Astrocyte (in vitro differentiated cells and primary cell): Measurements from ENCODE around the gene OSBPL3. TPM values are rescaled to one million over a fixed set of nuclear protein-coding genes. Genes with fewer than 3 reads are reported as not detected.

ENCODE experiments used
- DNase-seq: peaks from one replicate; pipeline ENCODE4 v3.0.0-alpha.2; 2010; ENCODE audit warnings: low read depth
- FAIRE-seq: peaks from 2 replicates; lab custom pipeline; 2011; peaks lifted over from hg19 to GRCh38; lab: Jason Lieb, UNC
- H2AFZ ChIP-seq: 2 replicates; pipeline ENCODE4 v1.6.0; 2012; ENCODE audit warnings: low read depth, low read length, inconsistent platforms
- H3K27ac ChIP-seq: 2 replicates; pipeline ENCODE4 v1.5.1; 2011; ENCODE audit warnings: low read depth, low read length, inconsistent platforms
- H3K27me3 ChIP-seq: 2 replicates; pipeline ENCODE4 v1.6.0; 2011; ENCODE audit warnings: low read length, inconsistent platforms; ENCODE audit not compliant: insufficient read depth
- H3K36me3 ChIP-seq: 2 replicates; pipeline ENCODE4 v1.5.1; 2011; ENCODE audit warnings: low read length, inconsistent platforms; ENCODE audit not compliant: insufficient read depth
- H3K4me1 ChIP-seq: 2 replicates; pipeline ENCODE4 v1.5.1; 2011; ENCODE audit warnings: low read length, inconsistent platforms; ENCODE audit not compliant: insufficient read depth
- H3K4me2 ChIP-seq: 2 replicates; pipeline ENCODE4 v1.6.0; 2012; ENCODE audit warnings: low read length, inconsistent platforms
- H3K4me3 ChIP-seq: 2 replicates; pipeline ENCODE4 v1.5.1; 2011; ENCODE audit warnings: low read depth, mild to moderate bottlenecking, low read length, inconsistent platforms; ENCODE audit not compliant: insufficient read depth
- H3K79me2 ChIP-seq: 2 replicates; pipeline ENCODE4 v1.6.0; 2012; ENCODE audit warnings: mild to moderate bottlenecking, low read length, inconsistent platforms; ENCODE audit not compliant: insufficient read depth
- H3K9ac ChIP-seq: 2 replicates; pipeline ENCODE4 v1.6.0; 2012; ENCODE audit warnings: mild to moderate bottlenecking, low read length, inconsistent platforms
- H3K9me3 ChIP-seq: 2 replicates; pipeline ENCODE4 v1.5.1; 2012; ENCODE audit warnings: low read depth, mild to moderate bottlenecking, low read length, inconsistent platforms; ENCODE audit not compliant: insufficient read depth
- H4K20me1 ChIP-seq: 2 replicates; pipeline ENCODE4 v1.6.0; 2012; ENCODE audit warnings: low read length, inconsistent platforms; ENCODE audit not compliant: insufficient read depth
- H3K27ac Mint-ChIP-seq: one replicate; pipeline ENCODE4 v1.8.0; 2021; ENCODE audit warnings: mild to moderate bottlenecking, mixed read lengths; ENCODE audit not compliant: unreplicated experiment
- H3K27me3 Mint-ChIP-seq: one replicate; pipeline ENCODE4 v1.8.0; 2021; ENCODE audit warnings: low read depth, mixed read lengths; ENCODE audit not compliant: unreplicated experiment
- H3K36me3 Mint-ChIP-seq: one replicate; pipeline ENCODE4 v1.8.0; 2021; ENCODE audit warnings: low read depth, mixed read lengths; ENCODE audit not compliant: unreplicated experiment
- H3K4me1 Mint-ChIP-seq: one replicate; pipeline ENCODE4 v1.8.0; 2021; ENCODE audit warnings: low read depth, mixed read lengths; ENCODE audit not compliant: unreplicated experiment
- H3K4me3 Mint-ChIP-seq: one replicate; pipeline ENCODE4 v1.8.0; 2021; ENCODE audit warnings: mild to moderate bottlenecking, moderate library complexity, mixed read lengths; ENCODE audit not compliant: unreplicated experiment
- H3K9me3 Mint-ChIP-seq: one replicate; pipeline ENCODE4 v1.8.0; 2021; ENCODE audit warnings: mild to moderate bottlenecking, mixed read lengths; ENCODE audit not compliant: unreplicated experiment
- CTCF ChIP-seq: IDR thresholded peaks from 2 replicates; pipeline ENCODE4 v1.5.1; 2011; ENCODE audit warnings: low read depth, mild to moderate bottlenecking, inconsistent platforms, low read length, moderate library complexity; ENCODE audit not compliant: insufficient read depth
- EZH2 ChIP-seq: IDR thresholded peaks from 2 replicates; pipeline ENCODE4 v1.6.1; 2012; ENCODE audit warnings: mild to moderate bottlenecking, low read length, inconsistent platforms; ENCODE audit not compliant: insufficient read depth
- total RNA-seq: library from RNA; stranded (reverse); gene quantifications from 2 replicates; pipeline ENCODE4 v1.2.1, GENCODE V29; 2021

The OSBPL3 gene
- total RNA-seq, 1 donor from 2014 or later: 62.9 TPM

GRCh38 chr7:24842449-24843241 lies 137.3 kb downstream of the OSBPL3 start:
- Mint-ChIP-seq H3K27me3 (no peaks in the 10 kb centered on the region), H3K4me1 (peaks cover 9% of the 10 kb centered on the region), H3K4me3 (no peak overlapping the region), H3K27ac (peak overlapping the region; percentile 9), H3K36me3 (peaks cover 17% of the 10 kb centered on the region), H3K9me3 (no peaks in the 10 kb centered on the region)
- Histone ChIP-seq H3K36me3 (peaks cover 13% of the 10 kb centered on the region), H4K20me1 (no peaks in the 10 kb centered on the region), H3K27ac (peak overlapping the region; percentile 6), H3K4me2 (peak overlapping the region; percentile 62), H3K9ac (peak overlapping the region; percentile 9), H3K4me3 (peak overlapping the region; percentile 3), H2AFZ (no peak overlapping the region), H3K4me1 (peaks cover 10% of the 10 kb centered on the region), H3K9me3 (no peaks in the 10 kb centered on the region), H3K79me2 (no peaks in the 10 kb centered on the region), H3K27me3 (no peaks in the 10 kb centered on the region)
- TF ChIP-seq CTCF (no peak), EZH2 (no peak)
- DNase-seq (no peak), FAIRE-seq (no peak)

GRCh38 chr7:24842029-24842428 lies 137.9 kb downstream of the OSBPL3 start:
- H3K4me1 Mint-ChIP-seq: peaks cover 9% of the 10 kb centered on the region
- H3K9me3 Mint-ChIP-seq: no peaks in the 10 kb centered on the region
- Histone ChIP-seq H4K20me1 (no peaks in the 10 kb centered on the region), H3K27ac (peak overlapping the region; percentile 6), H3K27me3 (no peaks in the 10 kb centered on the region), H3K4me2 (no peak overlapping the region), H3K9ac (no peak overlapping the region), H3K4me1 (peaks cover 10% of the 10 kb centered on the region), H3K4me3 (no peak overlapping the region), H3K79me2 (no peaks in the 10 kb centered on the region), H2AFZ (no peak overlapping the region), H3K9me3 (no peaks in the 10 kb centered on the region), H3K36me3 (peaks cover 11% of the 10 kb centered on the region)
- no peaks in the 10 kb centered on the region for H3K27me3 Mint-ChIP-seq
- H3K4me3 Mint-ChIP-seq: no peak overlapping the region
- TF ChIP-seq CTCF: no peak
- TF ChIP-seq EZH2: no peak
- FAIRE-seq (peak; percentile 13), DNase-seq (no peak)
- H3K27ac Mint-ChIP-seq: no peak overlapping the region
- H3K36me3 Mint-ChIP-seq: peaks cover 17% of the 10 kb centered on the region

GRCh38 chr7:24840563-24840962 lies 139.4 kb downstream of the OSBPL3 start:
- Mint-ChIP-seq H3K4me3 (no peak overlapping the region), H3K27ac (no peak overlapping the region), H3K27me3 (no peaks in the 10 kb centered on the region), H3K4me1 (peaks cover 9% of the 10 kb centered on the region), H3K9me3 (no peaks in the 10 kb centered on the region), H3K36me3 (peaks cover 17% of the 10 kb centered on the region)
- H3K4me3 ChIP-seq: no peak overlapping the region
- H3K9me3 ChIP-seq: no peaks in the 10 kb centered on the region
- no peak overlapping the region for H3K4me2 ChIP-seq
- H3K27me3 ChIP-seq: no peaks in the 10 kb centered on the region
- DNase-seq (no peak), FAIRE-seq (no peak)
- no peaks in the 10 kb centered on the region for H4K20me1 ChIP-seq
- TF ChIP-seq EZH2 (no peak), CTCF (no peak)
- H2AFZ ChIP-seq: no peak overlapping the region
- H3K9ac ChIP-seq: no peak overlapping the region
- H3K27ac ChIP-seq: no peak overlapping the region
- H3K36me3 ChIP-seq: peaks cover 16% of the 10 kb centered on the region
- H3K79me2 ChIP-seq: no peaks in the 10 kb centered on the region
- peaks cover 10% of the 10 kb centered on the region for H3K4me1 ChIP-seq
